RWPE2 (cell line): Measurements from ENCODE around the gene SEMA3A.

ENCODE experiments used
- ATAC-seq: fragments of 200-7000 bp; cut with Tn5 transposase; 3 replicates; pipeline ENCODE4 v1.9.1; 2021; ENCODE audit warnings: low read depth
- DNase-seq: peaks from one replicate; pipeline ENCODE4 v3.0.0-alpha.2; 2020; ENCODE audit warnings: low spot score
- H3K27ac ChIP-seq: fragments of 450-650 bp; 2 replicates; pipeline ENCODE4 v1.5.1; 2017; ENCODE audit warnings: mild to moderate bottlenecking; ENCODE audit not compliant: poor library complexity, severe bottlenecking
- H3K27me3 ChIP-seq: fragments of 250-450 bp; sonication (Bioruptor Pico); 2 replicates; pipeline ENCODE4 v1.5.1; 2021; ENCODE audit warnings: mild to moderate bottlenecking, moderate library complexity; ENCODE audit not compliant: insufficient read depth, poor library complexity, severe bottlenecking
- H3K36me3 ChIP-seq: fragments of 250-450 bp; sonication (Bioruptor Pico); 2 replicates; pipeline ENCODE4 v1.5.1; 2020; ENCODE audit warnings: low read depth, mild to moderate bottlenecking, moderate library complexity
- H3K4me1 ChIP-seq: fragments of 250-450 bp; sonication (Bioruptor Pico); 2 replicates; pipeline ENCODE4 v1.5.1; 2021; ENCODE audit warnings: mild to moderate bottlenecking, moderate library complexity; ENCODE audit not compliant: insufficient read depth, poor library complexity, severe bottlenecking
- H3K4me3 ChIP-seq: fragments of 250-450 bp; sonication (Bioruptor Pico); 2 replicates; pipeline ENCODE4 v1.5.1; 2021; ENCODE audit warnings: mild to moderate bottlenecking, moderate library complexity; ENCODE audit not compliant: severe bottlenecking
- H3K9me3 ChIP-seq: fragments of 250-450 bp; sonication (Bioruptor Pico); 2 replicates; pipeline ENCODE4 v1.5.1; 2021; ENCODE audit warnings: mild to moderate bottlenecking, moderate library complexity; ENCODE audit not compliant: severe bottlenecking
- CTCF ChIP-seq: fragments of 450-650 bp; IDR thresholded peaks from one replicate; pipeline ENCODE4 v1.5.1; 2017; ENCODE audit warnings: mild to moderate bottlenecking, moderate library complexity; ENCODE audit not compliant: poor library complexity, severe bottlenecking

The SEMA3A gene

GRCh38 chr7:84181628-84182027 is 13.0 kb downstream of the SEMA3A start:
- Histone ChIP-seq H3K36me3 (no peaks in the 10 kb centered on the region; the same call in 1 of the 2 replicates), H3K4me1 (peaks cover 20% of the 10 kb centered on the region), H3K4me3 (no peak overlapping the region), H3K9me3 (no peaks in the 10 kb centered on the region), H3K27me3 (no peaks in the 10 kb centered on the region), H3K27ac (no peak overlapping the region)
- no peak for TF ChIP-seq CTCF
- no peak for ATAC-seq
- no peak for DNase-seq

GRCh38 chr7:84177758-84178412 is 16.7 kb downstream of the SEMA3A start:
- peaks cover 3% of the 10 kb centered on the region for H3K9me3 ChIP-seq
- TF ChIP-seq CTCF, result no peak

GRCh38 chr7:84176716-84177115 is 17.9 kb downstream of the SEMA3A start:
- peaks cover 3% of the 10 kb centered on the region for H3K9me3 ChIP-seq
- no peaks in the 10 kb centered on the region for H3K27me3 ChIP-seq
- ATAC-seq (peak; percentile 10; the same call in 1 of the 3 replicates), DNase-seq (no peak)
- H3K27ac ChIP-seq, result peak overlapping the region; percentile 3
- H3K4me3 ChIP-seq, result no peak overlapping the region
- H3K4me1 ChIP-seq, result peaks cover 20% of the 10 kb centered on the region
- TF ChIP-seq CTCF, result no peak
- no peaks in the 10 kb centered on the region for H3K36me3 ChIP-seq

More at GRCh38 chr7:84177758-84178412, 16.7 kb downstream of the SEMA3A start:
- H3K27me3 ChIP-seq, result no peaks in the 10 kb centered on the region
- no peaks in the 10 kb centered on the region for H3K36me3 ChIP-seq
- no peak overlapping the region for H3K4me3 ChIP-seq
- peaks cover 20% of the 10 kb centered on the region for H3K4me1 ChIP-seq
- H3K27ac ChIP-seq, result peak overlapping the region; percentile 3
- peak; percentile 55; the same call in 1 of the 3 replicates for ATAC-seq
- no peak for DNase-seq

- DNase-seq, result no peak
Measured at GRCh38 chr7:84175461-84175860, 19.1 kb downstream of the SEMA3A start.

More at GRCh38 chr7:84175461-84175860, 19.1 kb downstream of the SEMA3A start:
- Histone ChIP-seq H3K4me1 (peaks cover 20% of the 10 kb centered on the region), H3K9me3 (peaks cover 3% of the 10 kb centered on the region), H3K27ac (no peak overlapping the region), H3K4me3 (no peak overlapping the region), H3K36me3 (no peaks in the 10 kb centered on the region), H3K27me3 (no peaks in the 10 kb centered on the region)
- ATAC-seq, result no peak
- TF ChIP-seq CTCF, result no peak
